IMR-90 (cell line): ENCODE results near the gene TMA16. TPM values are rescaled to one million over a fixed set of nuclear protein-coding genes. Genes with fewer than 3 reads are reported as not detected.

Source experiments
- ATAC-seq: fragments of 200-7000 bp; cut with Tn5 transposase; 2 replicates; pipeline ENCODE4 v1.9.1; 2020; ENCODE audit warnings: low read depth, mild to moderate bottlenecking, moderate library complexity
- BruUV-seq: library from RNA; stranded (reverse); fragments of 400-500 nt; replicated peaks from 2 replicates; lab custom pipeline; 2021; lab: Mats Ljungman, UMichigan
- CTCF ChIA-PET: fragments of 300-600 bp; formaldehyde crosslinking; extraction: SDS; loops from one replicate; lab custom pipeline; 2021; ENCODE audit warnings: antibody characterized with exemption; lab: Yijun Ruan, JAX
- POLR2A ChIA-PET: fragments of 300-600 bp; sonication (Branson Sonifier 250); formaldehyde crosslinking; loops from one replicate; lab custom pipeline; 2022; ENCODE audit warnings: antibody characterized with exemption; ENCODE audit not compliant: unreplicated experiment; lab: Charles Lee
- DNase-seq: peaks from one replicate; pipeline ENCODE4 v3.0.0; 2013
- H2AFZ ChIP-seq: replicated peaks from 2 replicates; pipeline ENCODE3; 2013; ENCODE audit warnings: low read length, mild to moderate bottlenecking; ENCODE audit not compliant: poor library complexity
- H2AK5ac ChIP-seq: 2 replicates; pipeline ENCODE4 v1.6.1; 2013; ENCODE audit warnings: low read depth, low read length, inconsistent platforms
- H2AK9ac ChIP-seq: replicated peaks from 2 replicates; pipeline ENCODE3; 2013; ENCODE audit warnings: mild to moderate bottlenecking, low read depth, low read length, moderate library complexity; ENCODE audit not compliant: poor library complexity
- H2BK120ac ChIP-seq: 2 replicates; pipeline ENCODE4 v1.6.1; 2013; ENCODE audit warnings: low read depth, low read length, inconsistent platforms
- H2BK15ac ChIP-seq: 3 replicates; pipeline ENCODE4 v1.6.1; 2013; ENCODE audit warnings: low read depth, low read length, inconsistent platforms
- H2BK20ac ChIP-seq: 2 replicates; pipeline ENCODE4 v1.6.1; 2013; ENCODE audit warnings: low read depth, mild to moderate bottlenecking, inconsistent platforms, low read length, moderate library complexity
- H2BK5ac ChIP-seq: 2 replicates; pipeline ENCODE4 v1.6.1; 2013; ENCODE audit warnings: mild to moderate bottlenecking, low read depth, low read length, inconsistent platforms; ENCODE audit not compliant: poor library complexity, severe bottlenecking
- H3K14ac ChIP-seq: replicated peaks from 2 replicates; pipeline ENCODE4 v1.6.1; 2013; ENCODE audit warnings: low read depth, low read length, inconsistent platforms
- H3K18ac ChIP-seq: 2 replicates; pipeline ENCODE4 v1.6.1; 2013; ENCODE audit warnings: low read depth, low read length, control low read depth
- H3K23ac ChIP-seq: 2 replicates; pipeline ENCODE4 v1.6.1; 2013; ENCODE audit warnings: low read depth, low read length, inconsistent platforms
- H3K27ac ChIP-seq: 2 replicates; pipeline ENCODE4 v1.5.1; 2013; ENCODE audit warnings: mild to moderate bottlenecking, control low read depth, low read length; ENCODE audit not compliant: insufficient read depth
- H3K27me3 ChIP-seq: 2 replicates; pipeline ENCODE4 v1.6.1; 2013; ENCODE audit warnings: low read length; ENCODE audit not compliant: control insufficient read depth, insufficient read depth
- H3K36me3 ChIP-seq: 2 replicates; pipeline ENCODE4 v1.6.1; 2013; ENCODE audit warnings: low read length, mixed read lengths; ENCODE audit not compliant: control insufficient read depth, insufficient read depth
- H3K4ac ChIP-seq: 2 replicates; pipeline ENCODE4 v1.6.1; 2013; ENCODE audit warnings: low read depth, low read length, inconsistent platforms
- H3K4me1 ChIP-seq: 2 replicates; pipeline ENCODE4 v1.6.1; 2013; ENCODE audit warnings: low read length, mixed read lengths; ENCODE audit not compliant: control insufficient read depth, insufficient read depth
- H3K4me2 ChIP-seq: 2 replicates; pipeline ENCODE4 v1.6.1; 2013; ENCODE audit warnings: low read depth, mild to moderate bottlenecking, control low read depth, low read length, moderate library complexity
- H3K4me3 ChIP-seq: 2 replicates; pipeline ENCODE4 v1.5.1; 2013; ENCODE audit warnings: low read depth, mild to moderate bottlenecking, control low read depth, low read length, moderate library complexity; ENCODE audit not compliant: insufficient read depth
- H3K56ac ChIP-seq: 2 replicates; pipeline ENCODE4 v1.6.1; 2013; ENCODE audit warnings: low read length, inconsistent platforms; ENCODE audit not compliant: insufficient read depth; ENCODE audit errors: extremely low read depth
- H3K79me1 ChIP-seq, 2 experiments: 2 replicates each; pipeline ENCODE4 v1.6.1; 2013; ENCODE audit warnings: low read length in 2 of 2, inconsistent platforms in 1 of 2, low read depth in 1 of 2
- H3K9ac ChIP-seq: 2 replicates; pipeline ENCODE4 v1.6.1; 2013; ENCODE audit warnings: low read depth, low read length, control low read depth
- H3K9me1 ChIP-seq: 2 replicates; pipeline ENCODE4 v1.6.1; 2013; ENCODE audit warnings: low read length, inconsistent platforms; ENCODE audit not compliant: insufficient read depth
- H3K9me3 ChIP-seq: 2 replicates; pipeline ENCODE4 v1.6.1; 2013; ENCODE audit warnings: low read length; ENCODE audit not compliant: control insufficient read depth, insufficient read depth
- H4K20me1 ChIP-seq: 2 replicates; pipeline ENCODE4 v1.6.1; 2013; ENCODE audit warnings: low read length, inconsistent platforms; ENCODE audit not compliant: insufficient read depth
- H4K5ac ChIP-seq: 2 replicates; pipeline ENCODE4 v1.6.1; 2013; ENCODE audit warnings: mild to moderate bottlenecking, low read depth, low read length, control low read depth
- H4K8ac ChIP-seq, 2 experiments: 2 replicates each; pipeline ENCODE4 v1.6.1; 2013; ENCODE audit warnings: low read depth in 2 of 2, low read length in 2 of 2, control low read depth in 1 of 2, inconsistent platforms in 1 of 2
- H4K91ac ChIP-seq: 2 replicates; pipeline ENCODE4 v1.6.1; 2013; ENCODE audit warnings: low read depth, low read length, inconsistent platforms; ENCODE audit not compliant: insufficient read depth
- BHLHE40 ChIP-seq: fragments of 150-350 bp; IDR thresholded peaks from 2 replicates; pipeline ENCODE4 v1.6.1; 2016; ENCODE audit warnings: mild to moderate bottlenecking, low read depth, low read length
- CEBPB ChIP-seq: IDR thresholded peaks from 2 replicates; pipeline ENCODE4 v1.6.1; 2012; ENCODE audit warnings: low read depth, low read length, improper control_type of control experiment
- CHD1 ChIP-seq: IDR thresholded peaks from 2 replicates; pipeline ENCODE4 v1.6.1; 2012; ENCODE audit warnings: low read depth, low read length, improper control_type of control experiment
- CTCF ChIP-seq: conservative IDR thresholded peaks from 2 replicates; pipeline ENCODE4 v1.5.1; 2012; ENCODE audit warnings: mild to moderate bottlenecking, low read depth, low read length, improper control_type of control experiment
- FOS ChIP-seq: fragments of 150-350 bp; IDR thresholded peaks from 2 replicates; pipeline ENCODE4 v1.6.1; 2016; ENCODE audit warnings: low read depth, low read length
- MAFK ChIP-seq: IDR thresholded peaks from 2 replicates; pipeline ENCODE4 v1.6.1; 2012; ENCODE audit warnings: low read depth, low read length, improper control_type of control experiment
- MAZ ChIP-seq: IDR thresholded peaks from 2 replicates; pipeline ENCODE4 v1.6.1; 2012; ENCODE audit warnings: low read depth, mild to moderate bottlenecking, low read length, improper control_type of control experiment, moderate library complexity, borderline replicate concordance
- MXI1 ChIP-seq: IDR thresholded peaks from 2 replicates; pipeline ENCODE4 v1.6.1; 2012; ENCODE audit warnings: low read depth, mild to moderate bottlenecking, low read length, moderate library complexity, borderline replicate concordance
- NFE2L2 ChIP-seq: fragments of 150-350 bp; IDR thresholded peaks from 2 replicates; pipeline ENCODE4 v1.6.1; 2016; ENCODE audit warnings: low read depth, mild to moderate bottlenecking, low read length
- POLR2A ChIP-seq: IDR thresholded peaks from 2 replicates; pipeline ENCODE4 v1.6.1; 2012; ENCODE audit warnings: mild to moderate bottlenecking, low read depth, low read length
- RAD21 ChIP-seq: IDR thresholded peaks from 2 replicates; pipeline ENCODE4 v1.6.1; 2012; ENCODE audit warnings: low read length, improper control_type of control experiment
- RCOR1 ChIP-seq: IDR thresholded peaks from 2 replicates; pipeline ENCODE4 v1.6.1; 2012; ENCODE audit warnings: mild to moderate bottlenecking, low read length, improper control_type of control experiment; ENCODE audit not compliant: insufficient replicate concordance
- SMC3 ChIP-seq: fragments of 150-350 bp; IDR thresholded peaks from 2 replicates; pipeline ENCODE4 v1.6.1; 2016; ENCODE audit warnings: low read depth, mild to moderate bottlenecking, antibody characterized with exemption, low read length, moderate library complexity
- WGBS, 2 experiments: methylation state at CpG; one replicate each; pipeline versions ENCODE4 v1.1.5 to v1.1.7; 2013; ENCODE audit warnings: missing lambda C conversion rate in 2 of 2; ENCODE audit not compliant: insufficient read length in 1 of 2; ENCODE audit errors: extremely low coverage in 2 of 2; 5-methylcytosine and 5-hydroxymethylcytosine counted together
- dilution Hi-C: fragments of 300-500 bp; cut with HindIII; formaldehyde crosslinking; loops from one replicate; pipeline ENCODE4 v1.14.3; 2018; ENCODE audit warnings: low sequenced_read_pairs; ENCODE audit not compliant: unreplicated experiment
- in situ Hi-C: fragments of 300-500 bp; cut with MboI; formaldehyde crosslinking; loops from 3 replicates; pipeline ENCODE4 v1.14.3; 2019; ENCODE audit warnings: low sequenced_read_pairs, inconsistent platforms, mixed read lengths
- intact Hi-C: fragments of 100-400 bp; cut with micrococcal nuclease; formaldehyde crosslinking; loops from 2 replicates; pipeline ENCODE4 v1.10.0; 2022
- polyA plus RNA-seq, 3 experiments: library from polyadenylated mRNA; depleted of rRNA; stranded (reverse); fragments of >200 nt; gene quantifications; 2 replicates each; pipeline ENCODE4 v1.2.3, GENCODE V29; 2012; ENCODE audit warnings: low replicate concordance in 1 of 3
- total RNA-seq: library from RNA; depleted of rRNA; stranded (reverse); fragments of >200 nt; gene quantifications from 2 replicates; pipeline ENCODE4 v1.2.3, GENCODE V29; 2012
- TF ChIP-seq, protein P1 (sequence below): fragments of 150-350 bp; IDR thresholded peaks from 2 replicates; pipeline ENCODE4 v1.6.1; 2017; ENCODE audit warnings: mild to moderate bottlenecking, antibody characterized with exemption, low read length, low read depth
- TF ChIP-seq, protein P2 (sequence below): fragments of 150-350 bp; IDR thresholded peaks from 2 replicates; pipeline ENCODE4 v1.6.1; 2016; ENCODE audit warnings: low read depth, mild to moderate bottlenecking, low read length, moderate library complexity, borderline replicate concordance

Gene TMA16
- total and polyA plus RNA-seq, 2 of the 4 experiments (the other 2 are of a cell fraction), result 9.3 to 19.8 TPM

DNA sequence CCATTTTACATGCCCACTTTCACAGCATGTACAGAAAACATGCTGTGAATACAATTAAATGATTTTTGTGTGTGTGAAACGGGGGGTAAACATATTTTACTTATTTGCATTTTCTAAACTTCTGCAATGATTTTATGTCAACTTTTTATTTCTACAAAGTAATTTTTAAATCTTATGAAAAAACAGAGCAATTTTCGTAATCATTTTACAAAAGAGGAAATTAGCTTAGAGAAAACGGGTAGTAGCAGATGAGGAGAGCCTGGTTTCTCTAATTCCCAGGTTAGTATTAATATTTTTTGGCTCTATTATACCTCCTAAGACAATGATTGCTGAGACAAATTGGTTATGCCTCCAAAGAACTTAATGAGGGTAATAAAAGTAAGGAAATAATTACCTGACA lies 24.1 kb upstream of the TMA16 start:
- H3K56ac ChIP-seq, result no peak overlapping the region
- H2AK9ac ChIP-seq, result no peak overlapping the region
- no peak overlapping the region for H4K5ac ChIP-seq
- no peak overlapping the region for H2BK5ac ChIP-seq
- WGBS, 2 experiments, result no CpG with 5 or more reads among the region's 3 CpGs
- no TSS peak for BruUV-seq
- no peak overlapping the region for H2BK20ac ChIP-seq
- no peaks in the 10 kb centered on the region for H3K9me3 ChIP-seq
- H3K4me1 ChIP-seq, result no peaks in the 10 kb centered on the region
- H3K36me3 ChIP-seq, result no peaks in the 10 kb centered on the region
- no peak overlapping the region for H2BK15ac ChIP-seq
- H4K91ac ChIP-seq, result no peak overlapping the region
- no peak overlapping the region for H2AFZ ChIP-seq
- no peaks in the 10 kb centered on the region for H4K20me1 ChIP-seq
- DNase-seq, result no peak
- TF ChIP-seq, protein P1, sequence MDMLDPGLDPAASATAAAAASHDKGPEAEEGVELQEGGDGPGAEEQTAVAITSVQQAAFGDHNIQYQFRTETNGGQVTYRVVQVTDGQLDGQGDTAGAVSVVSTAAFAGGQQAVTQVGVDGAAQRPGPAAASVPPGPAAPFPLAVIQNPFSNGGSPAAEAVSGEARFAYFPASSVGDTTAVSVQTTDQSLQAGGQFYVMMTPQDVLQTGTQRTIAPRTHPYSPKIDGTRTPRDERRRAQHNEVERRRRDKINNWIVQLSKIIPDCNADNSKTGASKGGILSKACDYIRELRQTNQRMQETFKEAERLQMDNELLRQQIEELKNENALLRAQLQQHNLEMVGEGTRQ, result no peak
- TF ChIP-seq, protein P2, sequence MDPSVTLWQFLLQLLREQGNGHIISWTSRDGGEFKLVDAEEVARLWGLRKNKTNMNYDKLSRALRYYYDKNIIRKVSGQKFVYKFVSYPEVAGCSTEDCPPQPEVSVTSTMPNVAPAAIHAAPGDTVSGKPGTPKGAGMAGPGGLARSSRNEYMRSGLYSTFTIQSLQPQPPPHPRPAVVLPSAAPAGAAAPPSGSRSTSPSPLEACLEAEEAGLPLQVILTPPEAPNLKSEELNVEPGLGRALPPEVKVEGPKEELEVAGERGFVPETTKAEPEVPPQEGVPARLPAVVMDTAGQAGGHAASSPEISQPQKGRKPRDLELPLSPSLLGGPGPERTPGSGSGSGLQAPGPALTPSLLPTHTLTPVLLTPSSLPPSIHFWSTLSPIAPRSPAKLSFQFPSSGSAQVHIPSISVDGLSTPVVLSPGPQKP, result no peak
- no peak for TF ChIP-seq BHLHE40
- TF ChIP-seq CHD1, result no peak
- no peak for TF ChIP-seq NFE2L2
- TF ChIP-seq POLR2A, result no peak
- no peak for TF ChIP-seq FOS
- no peak for TF ChIP-seq SMC3
- no peak for TF ChIP-seq MAFK
- TF ChIP-seq RCOR1, result no peak
- TF ChIP-seq RAD21, result no peak
- no peak for TF ChIP-seq CTCF
- no peak for TF ChIP-seq MXI1
- no peak for TF ChIP-seq MAZ
- no peak for TF ChIP-seq CEBPB
- no peak overlapping the region for H3K4ac ChIP-seq
- no peaks in the 10 kb centered on the region for H3K27me3 ChIP-seq
- in situ Hi-C loops, result no loop called here
- ATAC-seq, result no peak
- dilution Hi-C loops, result no loop called here
- ChIA-PET CTCF (no interaction called here), POLR2A (no interaction called here)
- no peak overlapping the region for H3K18ac ChIP-seq
- no peak overlapping the region for H3K4me2 ChIP-seq
- no peak overlapping the region for H3K4me3 ChIP-seq
- no peak overlapping the region for H3K23ac ChIP-seq
- H3K9me1 ChIP-seq, result no peaks in the 10 kb centered on the region
- H4K8ac ChIP-seq, result no peak overlapping the region
- no peaks in the 10 kb centered on the region for H3K79me1 ChIP-seq
- intact Hi-C loops, result no loop called here
- H2AK5ac ChIP-seq, result no peak overlapping the region
- H3K9ac ChIP-seq, result no peak overlapping the region
- H3K14ac ChIP-seq, result no peak overlapping the region
- H3K27ac ChIP-seq, result no peak overlapping the region
- H2BK120ac ChIP-seq, result no peak overlapping the region
